PC-3 (cell line): ENCODE results near the gene CREM. TPM values are rescaled to one million over a fixed set of nuclear protein-coding genes. Genes with fewer than 3 reads are reported as not detected.
A peak's percentile ranks its signal among the peaks of the same experiment; 100 is the strongest.

Experiments used
- ATAC-seq: fragments of 200-7000 bp; cut with Tn5 transposase; 2 replicates; pipeline ENCODE4 v1.9.1; 2020; ENCODE audit warnings: mild to moderate bottlenecking, moderate library complexity
- BruUV-seq: library from RNA; stranded (reverse); fragments of 400-500 nt; replicated peaks from 2 replicates; lab custom pipeline; 2021; lab: Mats Ljungman, UMichigan
- CTCF ChIA-PET: fragments of 300-600 bp; sonication (Branson Sonifier 250); formaldehyde crosslinking; loops from one replicate; lab custom pipeline; 2022; ENCODE audit warnings: antibody characterized with exemption; lab: Charles Lee
- POLR2A ChIA-PET: fragments of 300-600 bp; sonication (Branson Sonifier 250); formaldehyde crosslinking; loops from one replicate; lab custom pipeline; 2022; ENCODE audit warnings: antibody characterized with exemption; ENCODE audit not compliant: unreplicated experiment; lab: Charles Lee
- DNase-seq: peaks from one replicate; pipeline ENCODE4 v3.0.0-alpha.2; 2015
- H2AFZ ChIP-seq: fragments of 300-600 bp; sonication (generic); 2 replicates; pipeline ENCODE4 v1.6.0; 2016; ENCODE audit warnings: antibody characterized with exemption, low read length
- H3F3A ChIP-seq: fragments of 300-600 bp; sonication (generic); one replicate; pipeline ENCODE4 v1.6.0; 2017; ENCODE audit warnings: antibody characterized with exemption, low read length, control low read depth, mild to moderate bottlenecking; ENCODE audit not compliant: unreplicated experiment
- H3K27ac ChIP-seq: fragments of 300-600 bp; sonication (generic); 2 replicates; pipeline ENCODE4 v1.5.1; 2016; ENCODE audit warnings: mild to moderate bottlenecking, low read length
- H3K27me3 ChIP-seq: fragments of 300-600 bp; sonication (generic); 2 replicates; pipeline ENCODE4 v1.6.1; 2016; ENCODE audit warnings: low read length, mixed read lengths
- H3K36me3 ChIP-seq: fragments of 300-600 bp; sonication (generic); 2 replicates; pipeline ENCODE4 v1.6.1; 2016; ENCODE audit warnings: low read depth, mixed run types, low read length, mixed read lengths
- H3K4me1 ChIP-seq: fragments of 300-600 bp; sonication (generic); 2 replicates; pipeline ENCODE4 v1.5.1; 2016; ENCODE audit warnings: low read length; ENCODE audit not compliant: insufficient read depth
- H3K4me2 ChIP-seq: fragments of 300-600 bp; sonication (generic); 2 replicates; pipeline ENCODE4 v1.6.0; 2016; ENCODE audit warnings: low read length
- H3K4me3 ChIP-seq: fragments of 300-600 bp; sonication (generic); 2 replicates; pipeline ENCODE4 v1.5.1; 2016; ENCODE audit warnings: mild to moderate bottlenecking, low read length, mixed read lengths
- H3K79me2 ChIP-seq: fragments of 300-600 bp; sonication (generic); 2 replicates; pipeline ENCODE4 v1.6.1; 2017; ENCODE audit warnings: low read length, mixed read lengths
- H3K9ac ChIP-seq: fragments of 300-600 bp; sonication (generic); 2 replicates; pipeline ENCODE4 v1.6.0; 2016; ENCODE audit warnings: mild to moderate bottlenecking, low read length
- H3K9me2 ChIP-seq: fragments of 300-600 bp; sonication (generic); replicated peaks from 2 replicates; pipeline ENCODE4 v1.6.1; 2016; ENCODE audit warnings: mixed run types, low read length, mixed read lengths
- H3K9me3 ChIP-seq: fragments of 300-600 bp; sonication (generic); 2 replicates; pipeline ENCODE4 v1.6.1; 2016; ENCODE audit warnings: low read length, mixed read lengths
- H4K20me1 ChIP-seq: fragments of 300-600 bp; sonication (generic); 2 replicates; pipeline ENCODE4 v1.6.1; 2016; ENCODE audit warnings: low read length, mixed read lengths
- EZH2 ChIP-seq: fragments of 300-600 bp; sonication (generic); IDR thresholded peaks from one replicate; pipeline ENCODE4 v1.6.1; 2017; ENCODE audit warnings: antibody characterized with exemption, mild to moderate bottlenecking, low read length; ENCODE audit not compliant: unreplicated experiment
- EZH2phosphoT487 ChIP-seq: fragments of 300-600 bp; sonication (generic); IDR thresholded peaks from 2 replicates; pipeline ENCODE4 v1.6.1; 2018; ENCODE audit warnings: mild to moderate bottlenecking, antibody characterized with exemption, low read length, borderline replicate concordance
- intact Hi-C: fragments of 100-400 bp; cut with micrococcal nuclease; formaldehyde crosslinking; loops from 2 replicates; pipeline ENCODE4 v1.9.0; 2023
- total RNA-seq: library from RNA; depleted of rRNA; stranded (reverse); fragments of >200 nt; gene quantifications from 2 replicates; pipeline ENCODE4 v1.2.3, GENCODE V29; 2014
- TF ChIP-seq, protein P1 (sequence below): fragments of 300-600 bp; sonication (generic); conservative IDR thresholded peaks from 2 replicates; pipeline ENCODE4 v1.5.1; 2017; ENCODE audit warnings: antibody characterized with exemption, low read depth, mild to moderate bottlenecking, low read length

The CREM gene
- total RNA-seq, 1 experiment from 2014 or later, result 195 TPM

DNA sequence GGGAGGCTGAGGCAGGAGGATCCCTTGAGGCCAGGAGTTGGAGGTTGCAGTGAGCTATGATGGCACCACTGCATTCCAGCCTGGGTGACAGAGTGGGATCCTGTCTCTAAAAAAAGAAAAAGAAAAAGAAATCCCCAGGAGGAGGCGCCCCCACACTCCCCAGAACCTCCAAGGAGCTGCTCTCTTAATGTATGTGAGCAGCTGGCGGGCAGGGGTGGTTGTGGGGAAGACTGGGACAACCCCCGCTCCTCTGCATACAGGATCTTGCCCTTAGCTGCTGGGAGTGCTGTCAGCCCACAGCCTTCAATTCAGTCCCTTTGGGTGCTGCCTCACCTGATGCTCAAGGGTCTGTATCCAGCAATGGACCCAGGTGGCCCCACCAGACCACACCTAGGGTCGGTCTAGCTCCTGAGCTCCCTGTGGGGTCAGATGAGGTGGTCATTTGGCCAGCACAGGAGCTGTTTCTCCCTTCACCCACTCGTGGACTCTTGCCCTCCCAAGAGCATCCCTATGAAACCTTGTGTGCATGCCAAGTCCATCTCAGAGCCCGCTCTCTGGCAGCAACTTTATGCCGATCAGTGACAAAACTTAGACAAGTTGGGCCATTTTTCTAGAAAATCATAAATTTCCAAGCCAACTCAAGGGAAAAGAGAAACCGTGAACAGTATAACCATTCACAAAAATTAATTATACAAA is 97.5 kb downstream of the CREM start:
- Histone ChIP-seq H3K36me3 (no peaks in the 10 kb centered on the region), H4K20me1 (no peaks in the 10 kb centered on the region), H3F3A (no peaks in the 10 kb centered on the region), H3K9me3 (no peaks in the 10 kb centered on the region), H3K27ac (no peak overlapping the region), H3K9ac (no peak overlapping the region), H3K9me2 (no peaks in the 10 kb centered on the region), H3K4me2 (no peak overlapping the region), H2AFZ (no peak overlapping the region), H3K27me3 (no peaks in the 10 kb centered on the region), H3K4me1 (no peaks in the 10 kb centered on the region), H3K4me3 (no peak overlapping the region), H3K79me2 (no peaks in the 10 kb centered on the region)
- POLR2A ChIA-PET, result no interaction called here
- CTCF ChIA-PET, result interaction anchor here (0.5 to 0.7 kb wide), 2 partner anchors 390 to 408 kb away, joined by 3 to 5 read pairs; no protein-coding TSS in a partner anchor
- ATAC-seq, result no peak
- intact Hi-C loops, result no loop called here
- no peak for DNase-seq
- no TSS peak for BruUV-seq
- no peak for TF ChIP-seq EZH2phosphoT487
- TF ChIP-seq, protein P1, sequence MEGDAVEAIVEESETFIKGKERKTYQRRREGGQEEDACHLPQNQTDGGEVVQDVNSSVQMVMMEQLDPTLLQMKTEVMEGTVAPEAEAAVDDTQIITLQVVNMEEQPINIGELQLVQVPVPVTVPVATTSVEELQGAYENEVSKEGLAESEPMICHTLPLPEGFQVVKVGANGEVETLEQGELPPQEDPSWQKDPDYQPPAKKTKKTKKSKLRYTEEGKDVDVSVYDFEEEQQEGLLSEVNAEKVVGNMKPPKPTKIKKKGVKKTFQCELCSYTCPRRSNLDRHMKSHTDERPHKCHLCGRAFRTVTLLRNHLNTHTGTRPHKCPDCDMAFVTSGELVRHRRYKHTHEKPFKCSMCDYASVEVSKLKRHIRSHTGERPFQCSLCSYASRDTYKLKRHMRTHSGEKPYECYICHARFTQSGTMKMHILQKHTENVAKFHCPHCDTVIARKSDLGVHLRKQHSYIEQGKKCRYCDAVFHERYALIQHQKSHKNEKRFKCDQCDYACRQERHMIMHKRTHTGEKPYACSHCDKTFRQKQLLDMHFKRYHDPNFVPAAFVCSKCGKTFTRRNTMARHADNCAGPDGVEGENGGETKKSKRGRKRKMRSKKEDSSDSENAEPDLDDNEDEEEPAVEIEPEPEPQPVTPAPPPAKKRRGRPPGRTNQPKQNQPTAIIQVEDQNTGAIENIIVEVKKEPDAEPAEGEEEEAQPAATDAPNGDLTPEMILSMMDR, result no peak
- TF ChIP-seq EZH2, result no peak

DNA sequence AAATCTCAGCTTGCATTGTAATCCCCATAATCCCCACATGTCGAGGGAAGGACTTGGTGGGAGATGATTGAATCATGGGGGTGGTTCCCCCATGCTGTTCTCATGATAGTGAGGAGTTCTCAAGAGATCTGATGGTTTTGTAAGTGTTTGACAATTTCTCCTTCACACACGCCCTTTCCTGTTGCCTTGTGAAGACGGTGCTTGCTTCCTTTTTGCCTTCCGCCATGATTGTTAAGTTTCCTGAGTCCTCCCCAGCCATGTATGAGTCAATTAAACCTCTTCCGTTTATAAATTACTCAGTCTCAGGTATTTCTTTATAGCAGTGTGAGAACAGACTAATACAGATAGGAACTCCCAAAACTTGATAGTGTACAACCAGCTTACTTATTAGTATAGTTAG is 98.6 kb downstream of the CREM start:
- Histone ChIP-seq H3K9me2 (no peaks in the 10 kb centered on the region), H3K4me2 (no peak overlapping the region), H2AFZ (no peak overlapping the region), H3K36me3 (no peaks in the 10 kb centered on the region), H3K27ac (no peak overlapping the region), H4K20me1 (no peaks in the 10 kb centered on the region), H3K9ac (no peak overlapping the region), H3K4me1 (no peaks in the 10 kb centered on the region), H3K79me2 (no peaks in the 10 kb centered on the region), H3K27me3 (no peaks in the 10 kb centered on the region), H3K4me3 (no peak overlapping the region), H3F3A (no peaks in the 10 kb centered on the region), H3K9me3 (no peaks in the 10 kb centered on the region)
- intact Hi-C loops, result no loop called here
- BruUV-seq, result no TSS peak
- POLR2A ChIA-PET, result interaction anchor here (0.6 kb wide), 1 partner anchor 110 kb away, joined by 7 read pairs; no protein-coding TSS in a partner anchor
- TF ChIP-seq, protein P1, result no peak
- TF ChIP-seq EZH2phosphoT487 (no peak), EZH2 (no peak)
- CTCF ChIA-PET, result no interaction called here
- peak; percentile 59 for ATAC-seq
- peak; percentile 60 for DNase-seq

DNA sequence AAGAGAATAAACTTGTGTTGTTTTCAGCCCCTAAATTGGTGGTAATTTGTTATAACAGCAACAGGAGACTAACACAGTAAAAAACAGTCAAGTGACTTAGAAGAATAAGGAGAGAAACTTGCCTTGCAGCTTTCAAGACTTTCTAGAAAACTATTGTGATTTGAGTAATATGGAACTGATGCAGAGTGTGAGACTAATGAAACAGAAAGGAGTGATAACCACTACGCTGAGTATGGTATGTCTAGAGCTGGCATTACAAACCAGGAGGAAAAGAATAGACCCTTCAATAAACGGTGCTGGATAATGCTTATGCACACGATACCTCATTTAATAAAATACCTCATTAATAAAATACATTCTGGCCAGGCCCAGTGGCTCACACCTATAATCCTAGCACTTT is 99.9 kb downstream of the CREM start:
- Histone ChIP-seq H3K27ac (no peak overlapping the region), H4K20me1 (no peaks in the 10 kb centered on the region), H3K9ac (no peak overlapping the region), H3K9me2 (no peaks in the 10 kb centered on the region), H3K9me3 (no peaks in the 10 kb centered on the region), H3K4me3 (no peak overlapping the region), H3K4me1 (no peaks in the 10 kb centered on the region), H3K4me2 (no peak overlapping the region), H3F3A (no peaks in the 10 kb centered on the region), H2AFZ (no peak overlapping the region), H3K27me3 (no peaks in the 10 kb centered on the region), H3K79me2 (no peaks in the 10 kb centered on the region), H3K36me3 (no peaks in the 10 kb centered on the region)
- CTCF ChIA-PET, result no interaction called here
- intact Hi-C loops, result no loop called here
- no TSS peak for BruUV-seq
- POLR2A ChIA-PET, result no interaction called here
- no peak for DNase-seq
- TF ChIP-seq, protein P1, result no peak
- TF ChIP-seq EZH2phosphoT487 (no peak), EZH2 (no peak)
- ATAC-seq, result no peak
